Breast epithelium (tissue), 4 donors: ENCODE measurements around the gene LIPK. TPM values are rescaled to one million over a fixed set of nuclear protein-coding genes. Genes with fewer than 3 reads are reported as not detected.
A peak's percentile ranks its signal among the peaks of the same experiment; 100 is the strongest.

Source experiments
- DNase-seq, 2 donors: peaks; one replicate each; pipeline ENCODE4 v3.0.0-alpha.2; 2019; ENCODE audit warnings: low spot score in 2 of 2
- H3K27ac ChIP-seq, 2 donors: fragments of 200-600 bp; sonication (generic) in 1 of 2; one replicate each; pipeline ENCODE4 v1.5.1; 2016 to 2019; ENCODE audit warnings: mild to moderate bottlenecking in 1 of 2
- H3K27me3 ChIP-seq, 2 donors: fragments of 200-600 bp; sonication (generic) in 1 of 2; one replicate each; pipeline versions ENCODE4 v1.5.1 to v1.6.0; 2017 to 2019; ENCODE audit warnings: control low read depth in 1 of 2, mild to moderate bottlenecking in 1 of 2
- H3K36me3 ChIP-seq: fragments of 200-600 bp; one replicate; pipeline ENCODE4 v1.5.1; 2019
- H3K4me1 ChIP-seq, 2 donors: fragments of 200-600 bp; sonication (generic); one replicate each; pipeline ENCODE4 v1.5.1; 2016 to 2019; ENCODE audit warnings: control low read depth in 1 of 2
- H3K4me3 ChIP-seq, 3 donors: fragments of 200-600 bp; sonication (generic); 1 replicate in 2 of 3; 2 replicates in 1 of 3; pipeline ENCODE4 v1.5.1; 2016 to 2019; ENCODE audit warnings: mild to moderate bottlenecking in 3 of 3, moderate library complexity in 2 of 3
- H3K9me3 ChIP-seq, 2 donors: fragments of 200-600 bp; sonication (generic) in 1 of 2; one replicate each; pipeline ENCODE4 v1.5.1; 2016 to 2019; ENCODE audit warnings: control low read depth in 1 of 2
- CTCF ChIP-seq, 3 donors: fragments of 450-650 bp; IDR thresholded peaks; one replicate each; pipeline ENCODE4 v1.5.1; 2016 to 2017; ENCODE audit warnings: antibody characterized with exemption in 3 of 3, mild to moderate bottlenecking in 3 of 3, moderate library complexity in 3 of 3
- POLR2A ChIP-seq: fragments of 450-650 bp; IDR thresholded peaks from one replicate; pipeline ENCODE4 v1.6.1; 2016; ENCODE audit warnings: antibody characterized with exemption, mild to moderate bottlenecking, moderate library complexity
- POLR2AphosphoS5 ChIP-seq, 3 donors: sonication (generic); formaldehyde crosslinking; IDR thresholded peaks; one replicate each; pipeline ENCODE4 v1.6.1; 2017; ENCODE audit warnings: antibody characterized with exemption in 3 of 3
- intact Hi-C: fragments of 100-400 bp; cut with DNase I; formaldehyde crosslinking; loops from one replicate; pipeline ENCODE4 v1.15.1; 2023; ENCODE audit warnings: low total_unique reads
- total RNA-seq, 3 donors: library from RNA; depleted of rRNA; stranded (reverse); fragments of >200 nt; gene quantifications; one replicate each; pipeline ENCODE4 v1.1.0, GENCODE V29; 2016

The LIPK gene
- total RNA-seq, 3 donors from 2014 or later: 0.66 to 3.2 TPM; not detected in 1

GRCh38 chr10:88791924-88792323 is 85.9 kb downstream of the LIPK start:
- no peak overlapping the region for H3K4me3 ChIP-seq
- no peaks in the 10 kb centered on the region for H3K27me3 ChIP-seq
- DNase-seq: no peak
- H3K4me1 ChIP-seq: no peaks in the 10 kb centered on the region
- H3K9me3 ChIP-seq: no peaks in the 10 kb centered on the region
- no peak overlapping the region for H3K27ac ChIP-seq
- intact Hi-C loops: no loop called here
- H3K36me3 ChIP-seq: no peaks in the 10 kb centered on the region
- TF ChIP-seq POLR2AphosphoS5 (IDR thresholded peaks at IDR 0.05): no peak
- TF ChIP-seq POLR2A: no peak
- TF ChIP-seq CTCF (IDR thresholded peaks at IDR 0.05): peak in 1 of 3 donors; percentile 23

GRCh38 chr10:88792661-88793060 is 86.6 kb downstream of the LIPK start:
- H3K9me3 ChIP-seq: no peaks in the 10 kb centered on the region
- no peak overlapping the region for H3K4me3 ChIP-seq
- no peak overlapping the region for H3K27ac ChIP-seq
- H3K4me1 ChIP-seq: no peaks in the 10 kb centered on the region
- DNase-seq: no peak
- intact Hi-C loops: no loop called here
- no peaks in the 10 kb centered on the region for H3K27me3 ChIP-seq
- no peaks in the 10 kb centered on the region for H3K36me3 ChIP-seq
- no peak for TF ChIP-seq POLR2AphosphoS5 (IDR thresholded peaks at IDR 0.05)
- no peak for TF ChIP-seq CTCF (IDR thresholded peaks at IDR 0.05)
- TF ChIP-seq POLR2A: no peak

- intact Hi-C loops: no loop called here
- TF ChIP-seq POLR2AphosphoS5 (IDR thresholded peaks at IDR 0.05) (no peak), CTCF (IDR thresholded peaks at IDR 0.05) (no peak), POLR2A (no peak)
- H3K36me3 ChIP-seq: no peaks in the 10 kb centered on the region
- H3K27ac ChIP-seq: no peak overlapping the region
- DNase-seq: no peak
- H3K4me1 ChIP-seq: no peaks in the 10 kb centered on the region
- H3K9me3 ChIP-seq: no peaks in the 10 kb centered on the region
- no peaks in the 10 kb centered on the region for H3K27me3 ChIP-seq
- no peak overlapping the region for H3K4me3 ChIP-seq
These were observed 87.8 kb downstream of the LIPK start for GRCh38 chr10:88793712-88794299.

- Histone ChIP-seq H3K27me3 (no peaks in the 10 kb centered on the region), H3K9me3 (no peaks in the 10 kb centered on the region), H3K4me3 (no peak overlapping the region), H3K4me1 (no peaks in the 10 kb centered on the region), H3K36me3 (no peaks in the 10 kb centered on the region), H3K27ac (no peak overlapping the region)
- DNase-seq: no peak
- TF ChIP-seq POLR2AphosphoS5 (IDR thresholded peaks at IDR 0.05) (no peak), POLR2A (no peak), CTCF (IDR thresholded peaks at IDR 0.05) (no peak)
- intact Hi-C loops: no loop called here
These were observed 88.7 kb downstream of the LIPK start for GRCh38 chr10:88794731-88795130.

GRCh38 chr10:88800152-88801125 is 94.4 kb downstream of the LIPK start:
- H3K4me1 ChIP-seq: no peaks in the 10 kb centered on the region
- H3K9me3 ChIP-seq: no peaks in the 10 kb centered on the region
- H3K27me3 ChIP-seq: no peaks in the 10 kb centered on the region
- no peak for DNase-seq
- H3K36me3 ChIP-seq: no peaks in the 10 kb centered on the region
- no peak overlapping the region for H3K27ac ChIP-seq
- H3K4me3 ChIP-seq: no peak overlapping the region
- intact Hi-C loops: no loop called here
- no peak for TF ChIP-seq POLR2AphosphoS5 (IDR thresholded peaks at IDR 0.05)
- TF ChIP-seq POLR2A: no peak
- TF ChIP-seq CTCF (IDR thresholded peaks at IDR 0.05): no peak
